Panc1 (cell line): ENCODE measurements around the gene ABL1. TPM values are rescaled to one million over a fixed set of nuclear protein-coding genes. Genes with fewer than 3 reads are reported as not detected.

Experiments used
- ATAC-seq: fragments of 200-7000 bp; cut with Tn5 transposase; 2 replicates; pipeline ENCODE4 v1.9.1; 2020; ENCODE audit warnings: mild to moderate bottlenecking, moderate library complexity
- BruUV-seq: library from RNA; stranded (reverse); fragments of 400-500 nt; replicated peaks from 2 replicates; lab custom pipeline; 2021; lab: Mats Ljungman, UMichigan
- CTCF ChIA-PET: fragments of 300-600 bp; sonication (Branson Sonifier 250); formaldehyde crosslinking; loops from one replicate; lab custom pipeline; 2022; ENCODE audit warnings: antibody characterized with exemption; lab: Charles Lee
- POLR2A ChIA-PET: fragments of 300-600 bp; sonication (Branson Sonifier 250); formaldehyde crosslinking; loops from one replicate; lab custom pipeline; 2022; ENCODE audit warnings: antibody characterized with exemption; lab: Charles Lee
- DNase-seq: peaks from one replicate; pipeline ENCODE4 v3.0.0-alpha.2; 2010; ENCODE audit warnings: low read depth, low spot score
- H3K27ac ChIP-seq: 2 replicates; pipeline ENCODE4 v1.5.1; 2011; ENCODE audit warnings: mild to moderate bottlenecking, low read length, inconsistent platforms
- H3K27me3 ChIP-seq: fragments of 200-500 bp; sonication (Bioruptor generic); 2 replicates; pipeline ENCODE4 v1.6.0; 2014; ENCODE audit warnings: low read length, inconsistent platforms; ENCODE audit not compliant: control insufficient read depth, insufficient read depth
- H3K36me3 ChIP-seq: fragments of 200-500 bp; sonication (Bioruptor generic); 2 replicates; pipeline ENCODE4 v1.5.1; 2014; ENCODE audit warnings: inconsistent platforms, mild to moderate bottlenecking, low read length, moderate library complexity; ENCODE audit not compliant: control insufficient read depth, insufficient read depth
- H3K4me1 ChIP-seq: 2 replicates; pipeline ENCODE4 v1.5.1; 2011; ENCODE audit warnings: inconsistent platforms, mild to moderate bottlenecking, low read length, moderate library complexity; ENCODE audit not compliant: control insufficient read depth, insufficient read depth
- H3K4me3 ChIP-seq, 2 experiments: 2 replicates each; pipeline ENCODE4 v1.5.1; 2011 to 2012; ENCODE audit warnings: low read depth in 2 of 2, low read length in 2 of 2, mild to moderate bottlenecking in 2 of 2, inconsistent platforms in 1 of 2, moderate library complexity in 1 of 2
- H3K9me3 ChIP-seq: fragments of 200-500 bp; sonication (Bioruptor generic); 2 replicates; pipeline ENCODE4 v1.5.1; 2014; ENCODE audit warnings: low read depth, mild to moderate bottlenecking, inconsistent platforms, low read length, moderate library complexity; ENCODE audit not compliant: control insufficient read depth, insufficient read depth
- POLR2AphosphoS5 ChIP-seq: IDR thresholded peaks from 2 replicates; pipeline ENCODE4 v1.6.1; 2012; ENCODE audit warnings: mild to moderate bottlenecking, low read depth, low read length, moderate library complexity
- SIN3A ChIP-seq: IDR thresholded peaks from 2 replicates; pipeline ENCODE4 v1.6.1; 2012; ENCODE audit warnings: low read depth, mild to moderate bottlenecking, low read length, moderate library complexity, borderline replicate concordance; ENCODE audit not compliant: insufficient read depth
- TCF7L2 ChIP-seq: IDR thresholded peaks from 2 replicates; pipeline ENCODE4 v1.6.1; 2011; ENCODE audit warnings: mild to moderate bottlenecking, low read depth, low read length, inconsistent platforms
- in situ Hi-C: cut with HindIII; loops from 2 replicates; pipeline ENCODE4 v1.10.0; 2016; ENCODE audit warnings: low sequenced_read_pairs, low pct_unique_long_range_greater_than_20kb
- intact Hi-C: fragments of 100-400 bp; cut with micrococcal nuclease; formaldehyde crosslinking; loops from one replicate; pipeline ENCODE4 v1.10.0; 2022; ENCODE audit not compliant: unreplicated experiment
- total RNA-seq: library from RNA; stranded (reverse); gene quantifications from one replicate; pipeline ENCODE4 v1.2.1, GENCODE V29; 2021; ENCODE audit not compliant: unreplicated experiment
- TF ChIP-seq, protein P1 (sequence below): fragments of 450-650 bp; IDR thresholded peaks from 2 replicates; pipeline ENCODE4 v1.5.1; 2017; ENCODE audit warnings: mild to moderate bottlenecking
- TF ChIP-seq, protein P2 (sequence below), 2 experiments: IDR thresholded peaks; 2 replicates each; pipeline ENCODE4 v1.6.1; 2011 to 2012; ENCODE audit warnings: low read depth in 2 of 2, control low read depth in 1 of 2, low read length in 1 of 2, mild to moderate bottlenecking in 1 of 2, moderate library complexity in 1 of 2; ENCODE audit not compliant: insufficient read depth in 1 of 2

The ABL1 gene
- total RNA-seq, 1 experiment from 2014 or later = 48.4 TPM

DNA sequence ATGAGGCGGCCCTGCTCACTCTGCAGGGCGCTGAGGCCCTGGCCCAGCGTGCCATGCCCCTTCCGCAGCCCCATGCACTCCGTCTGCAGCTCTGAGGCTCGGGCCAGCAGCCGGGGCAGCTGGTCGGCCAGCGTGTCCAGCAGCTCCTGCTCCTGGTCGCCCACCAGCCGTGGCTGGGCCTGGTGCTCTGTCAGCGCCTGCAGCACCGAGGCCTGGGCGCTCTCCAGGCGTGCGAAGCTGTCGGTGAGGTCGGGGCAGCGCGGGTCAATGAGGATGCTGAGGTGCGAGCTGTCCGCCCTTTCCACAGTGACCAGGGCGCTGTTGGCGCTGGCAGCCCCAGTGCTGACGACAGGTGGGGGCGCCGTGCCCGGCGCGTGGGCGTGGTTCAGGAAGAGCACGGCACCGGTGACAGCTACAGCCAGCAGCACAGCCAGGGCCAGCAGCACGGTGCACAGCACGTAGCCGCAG, 94.6 kb downstream of the ABL1 start:
- no peak for ATAC-seq
- no peak overlapping the region for H3K4me3 ChIP-seq
- no peak for TF ChIP-seq POLR2AphosphoS5
- TF ChIP-seq, protein P1, sequence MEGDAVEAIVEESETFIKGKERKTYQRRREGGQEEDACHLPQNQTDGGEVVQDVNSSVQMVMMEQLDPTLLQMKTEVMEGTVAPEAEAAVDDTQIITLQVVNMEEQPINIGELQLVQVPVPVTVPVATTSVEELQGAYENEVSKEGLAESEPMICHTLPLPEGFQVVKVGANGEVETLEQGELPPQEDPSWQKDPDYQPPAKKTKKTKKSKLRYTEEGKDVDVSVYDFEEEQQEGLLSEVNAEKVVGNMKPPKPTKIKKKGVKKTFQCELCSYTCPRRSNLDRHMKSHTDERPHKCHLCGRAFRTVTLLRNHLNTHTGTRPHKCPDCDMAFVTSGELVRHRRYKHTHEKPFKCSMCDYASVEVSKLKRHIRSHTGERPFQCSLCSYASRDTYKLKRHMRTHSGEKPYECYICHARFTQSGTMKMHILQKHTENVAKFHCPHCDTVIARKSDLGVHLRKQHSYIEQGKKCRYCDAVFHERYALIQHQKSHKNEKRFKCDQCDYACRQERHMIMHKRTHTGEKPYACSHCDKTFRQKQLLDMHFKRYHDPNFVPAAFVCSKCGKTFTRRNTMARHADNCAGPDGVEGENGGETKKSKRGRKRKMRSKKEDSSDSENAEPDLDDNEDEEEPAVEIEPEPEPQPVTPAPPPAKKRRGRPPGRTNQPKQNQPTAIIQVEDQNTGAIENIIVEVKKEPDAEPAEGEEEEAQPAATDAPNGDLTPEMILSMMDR = no peak
- TF ChIP-seq SIN3A = no peak
- TF ChIP-seq, protein P2, sequence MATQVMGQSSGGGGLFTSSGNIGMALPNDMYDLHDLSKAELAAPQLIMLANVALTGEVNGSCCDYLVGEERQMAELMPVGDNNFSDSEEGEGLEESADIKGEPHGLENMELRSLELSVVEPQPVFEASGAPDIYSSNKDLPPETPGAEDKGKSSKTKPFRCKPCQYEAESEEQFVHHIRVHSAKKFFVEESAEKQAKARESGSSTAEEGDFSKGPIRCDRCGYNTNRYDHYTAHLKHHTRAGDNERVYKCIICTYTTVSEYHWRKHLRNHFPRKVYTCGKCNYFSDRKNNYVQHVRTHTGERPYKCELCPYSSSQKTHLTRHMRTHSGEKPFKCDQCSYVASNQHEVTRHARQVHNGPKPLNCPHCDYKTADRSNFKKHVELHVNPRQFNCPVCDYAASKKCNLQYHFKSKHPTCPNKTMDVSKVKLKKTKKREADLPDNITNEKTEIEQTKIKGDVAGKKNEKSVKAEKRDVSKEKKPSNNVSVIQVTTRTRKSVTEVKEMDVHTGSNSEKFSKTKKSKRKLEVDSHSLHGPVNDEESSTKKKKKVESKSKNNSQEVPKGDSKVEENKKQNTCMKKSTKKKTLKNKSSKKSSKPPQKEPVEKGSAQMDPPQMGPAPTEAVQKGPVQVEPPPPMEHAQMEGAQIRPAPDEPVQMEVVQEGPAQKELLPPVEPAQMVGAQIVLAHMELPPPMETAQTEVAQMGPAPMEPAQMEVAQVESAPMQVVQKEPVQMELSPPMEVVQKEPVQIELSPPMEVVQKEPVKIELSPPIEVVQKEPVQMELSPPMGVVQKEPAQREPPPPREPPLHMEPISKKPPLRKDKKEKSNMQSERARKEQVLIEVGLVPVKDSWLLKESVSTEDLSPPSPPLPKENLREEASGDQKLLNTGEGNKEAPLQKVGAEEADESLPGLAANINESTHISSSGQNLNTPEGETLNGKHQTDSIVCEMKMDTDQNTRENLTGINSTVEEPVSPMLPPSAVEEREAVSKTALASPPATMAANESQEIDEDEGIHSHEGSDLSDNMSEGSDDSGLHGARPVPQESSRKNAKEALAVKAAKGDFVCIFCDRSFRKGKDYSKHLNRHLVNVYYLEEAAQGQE (IDR thresholded peaks at IDR 0.05; ENCODE audit: insufficient read depth in 1 of 2, low read depth in 2 of 2, low read length in 1 of 2) = no peak
- TF ChIP-seq TCF7L2 = no peak
- CTCF ChIA-PET = no interaction called here
- in situ Hi-C loops = no loop called here
- no peak for DNase-seq
- H3K27me3 ChIP-seq = no peaks in the 10 kb centered on the region
- H3K4me1 ChIP-seq = peaks cover 22% of the 10 kb centered on the region
- POLR2A ChIA-PET = no interaction called here
- H3K9me3 ChIP-seq = no peaks in the 10 kb centered on the region
- no TSS peak for BruUV-seq
- H3K27ac ChIP-seq = no peak overlapping the region
- no peaks in the 10 kb centered on the region for H3K36me3 ChIP-seq
- intact Hi-C loops = no loop called here

DNA sequence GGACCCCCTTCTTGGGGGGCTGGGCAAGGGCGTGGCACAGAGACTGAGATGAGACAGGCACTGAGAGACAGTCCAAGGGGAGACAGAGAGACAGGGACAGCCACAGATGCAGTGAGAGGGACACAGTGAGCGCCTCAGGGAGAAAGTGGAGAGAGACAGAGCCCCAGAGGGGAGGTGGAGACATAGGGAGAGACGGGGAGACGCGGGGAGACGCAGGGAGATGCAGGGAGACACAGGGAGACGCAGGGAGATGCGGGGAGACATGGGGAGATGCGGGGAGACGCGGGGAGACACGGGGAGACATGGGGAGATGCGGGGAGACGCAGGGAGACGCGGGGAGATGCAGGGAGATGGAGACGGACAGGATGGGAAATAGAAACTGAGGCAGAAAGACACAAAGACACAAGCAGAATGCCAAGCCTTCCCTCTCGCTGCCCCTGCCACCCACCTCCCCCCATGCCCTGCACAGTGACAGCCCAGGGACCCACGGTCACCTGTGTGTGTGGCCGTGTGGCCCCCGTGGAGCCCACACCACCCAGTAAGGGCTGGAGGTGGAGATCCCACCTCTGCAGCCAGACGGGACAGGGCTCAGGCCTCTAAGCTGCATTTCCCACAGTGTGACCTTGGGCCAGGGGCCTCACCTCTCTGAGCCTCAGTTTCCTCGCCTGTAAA, 95.2 kb downstream of the ABL1 start:
- BruUV-seq = no TSS peak
- ATAC-seq (no peak), DNase-seq (no peak)
- Histone ChIP-seq H3K36me3 (no peaks in the 10 kb centered on the region), H3K9me3 (no peaks in the 10 kb centered on the region), H3K4me3 (no peak overlapping the region), H3K4me1 (peaks cover 24% of the 10 kb centered on the region), H3K27ac (no peak overlapping the region), H3K27me3 (no peaks in the 10 kb centered on the region)
- in situ Hi-C loops (no loop called here), intact Hi-C loops (no loop called here)
- ChIA-PET POLR2A (no interaction called here), CTCF (no interaction called here)
- TF ChIP-seq POLR2AphosphoS5 (no peak), TCF7L2 (no peak), SIN3A (no peak)
- TF ChIP-seq, protein P2 (IDR thresholded peaks at IDR 0.05; ENCODE audit: insufficient read depth in 1 of 2, low read depth in 2 of 2, low read length in 1 of 2) = no peak
- TF ChIP-seq, protein P1 = no peak
